C1 segment of cervical spinal cord (tissue), 14 donors: ENCODE data around the gene PSMD1.
A peak's percentile ranks its signal among the peaks of the same experiment; 100 is the strongest.

ENCODE experiments used
- DNase-seq, 14 donors: peaks; one replicate each; lab custom pipeline; 2025; lab: John Stamatoyannopoulos, UW

Gene PSMD1

DNA sequence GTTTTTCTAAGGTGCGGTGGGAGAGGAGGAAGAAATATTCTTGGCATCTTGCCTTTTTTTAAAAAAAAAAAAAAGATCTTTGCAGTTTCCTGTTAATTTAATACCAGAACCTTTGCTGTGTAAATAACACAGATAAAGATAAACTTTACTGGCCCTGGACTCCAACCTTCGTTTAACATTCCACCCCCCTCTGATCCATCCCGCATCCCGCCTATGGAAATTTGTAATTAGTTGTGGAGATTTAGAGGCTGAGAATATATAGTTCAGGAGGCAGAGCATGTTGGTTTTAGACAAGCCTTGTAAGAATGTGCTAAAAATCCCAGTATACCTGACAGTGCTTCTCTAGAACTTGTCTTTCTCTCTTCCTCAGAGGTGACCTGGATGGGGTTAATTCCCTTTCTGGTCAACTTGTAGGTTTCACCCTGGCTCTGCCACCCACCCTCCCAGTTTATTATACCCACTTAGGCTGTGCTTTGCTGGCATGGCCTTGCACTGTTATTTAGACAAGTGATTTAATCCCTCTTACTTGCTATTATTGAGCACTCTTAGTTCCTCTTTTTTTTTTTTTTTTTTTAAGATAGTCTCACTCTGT is 22.3 kb upstream of the PSMD1 start:
- DNase-seq: no peak

DNA sequence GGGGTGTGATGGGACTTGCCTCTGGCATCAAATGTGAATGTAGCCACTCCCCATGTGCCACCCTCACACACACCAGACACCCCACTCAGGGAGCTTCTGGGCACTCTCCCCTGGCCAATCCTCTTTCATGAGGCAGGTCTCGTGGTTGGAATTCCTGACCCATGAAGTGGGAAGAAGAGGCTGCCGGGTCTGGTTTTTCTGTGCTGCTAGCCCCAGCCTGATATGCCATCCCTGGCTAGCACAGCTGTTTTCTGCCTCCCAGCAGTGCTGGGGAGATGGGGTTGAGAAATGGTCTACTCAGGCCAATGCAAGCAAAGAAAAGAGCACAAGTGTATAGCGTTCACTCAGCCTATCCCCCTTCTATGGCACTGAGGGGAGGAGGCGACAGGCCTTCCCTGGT is 20.5 kb upstream of the PSMD1 start:
- no peak for DNase-seq

DNA sequence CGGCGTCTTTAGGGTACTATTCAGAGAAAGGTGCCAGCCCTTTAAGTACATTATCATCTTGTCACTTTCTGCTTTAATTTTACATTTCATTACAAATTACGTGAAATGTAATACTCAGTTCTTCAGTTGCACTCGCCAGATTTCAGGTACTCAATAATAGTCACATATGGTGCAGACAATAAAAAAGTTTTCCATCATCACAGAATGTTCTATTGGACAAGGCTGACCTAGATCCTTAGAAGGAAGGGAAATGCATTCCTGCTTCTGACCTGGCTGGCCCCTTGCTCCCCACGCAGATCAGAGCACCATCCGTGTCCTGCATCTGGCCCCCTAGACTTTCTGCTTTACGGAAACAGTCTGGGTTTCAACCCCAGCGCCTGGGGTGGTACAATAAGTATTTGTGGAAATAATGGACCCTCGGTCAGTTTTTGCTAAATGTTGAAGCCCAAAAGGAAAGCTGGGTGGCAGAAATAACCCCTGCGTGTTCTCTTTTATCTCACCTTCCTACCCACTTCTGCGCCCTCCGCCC is 20.0 kb upstream of the PSMD1 start:
- DNase-seq: no peak

DNA sequence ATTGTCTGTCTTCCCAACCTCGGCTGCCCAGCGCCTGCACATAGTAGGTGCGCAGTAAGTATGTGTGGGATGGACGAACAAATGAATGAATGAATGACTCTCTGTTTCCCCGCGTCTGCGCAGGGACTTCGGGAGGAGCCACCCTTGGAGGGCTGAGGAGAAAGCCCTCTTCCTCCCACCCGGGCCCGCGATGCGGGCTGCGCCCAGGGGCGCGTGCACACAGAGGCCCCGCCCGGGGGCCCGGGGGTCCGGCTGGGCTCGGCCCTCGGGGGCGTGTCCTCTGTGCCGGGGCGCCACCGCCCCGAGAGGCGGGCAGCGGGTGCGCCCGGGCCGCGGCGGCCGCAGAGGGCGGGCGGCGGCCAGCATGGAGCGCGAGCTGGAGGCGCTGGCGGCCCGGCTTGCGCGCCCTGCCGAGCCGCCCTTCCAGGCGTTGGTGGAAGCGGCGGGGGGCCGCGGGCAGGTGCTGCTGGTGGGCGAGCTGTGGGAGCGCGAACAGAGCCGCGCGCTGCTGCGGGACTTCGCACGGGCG is 19.4 kb upstream of the PSMD1 start, which contains the start of gene C2orf72:
Gene C2orf72 (plus strand): TSS at position 322 of the 529 bp plus-strand sequence. CDS start 43 bp downstream, at position 365.
- peak in 3 of 14 donors; percentile 18 to 62 (median 36) for DNase-seq

DNA sequence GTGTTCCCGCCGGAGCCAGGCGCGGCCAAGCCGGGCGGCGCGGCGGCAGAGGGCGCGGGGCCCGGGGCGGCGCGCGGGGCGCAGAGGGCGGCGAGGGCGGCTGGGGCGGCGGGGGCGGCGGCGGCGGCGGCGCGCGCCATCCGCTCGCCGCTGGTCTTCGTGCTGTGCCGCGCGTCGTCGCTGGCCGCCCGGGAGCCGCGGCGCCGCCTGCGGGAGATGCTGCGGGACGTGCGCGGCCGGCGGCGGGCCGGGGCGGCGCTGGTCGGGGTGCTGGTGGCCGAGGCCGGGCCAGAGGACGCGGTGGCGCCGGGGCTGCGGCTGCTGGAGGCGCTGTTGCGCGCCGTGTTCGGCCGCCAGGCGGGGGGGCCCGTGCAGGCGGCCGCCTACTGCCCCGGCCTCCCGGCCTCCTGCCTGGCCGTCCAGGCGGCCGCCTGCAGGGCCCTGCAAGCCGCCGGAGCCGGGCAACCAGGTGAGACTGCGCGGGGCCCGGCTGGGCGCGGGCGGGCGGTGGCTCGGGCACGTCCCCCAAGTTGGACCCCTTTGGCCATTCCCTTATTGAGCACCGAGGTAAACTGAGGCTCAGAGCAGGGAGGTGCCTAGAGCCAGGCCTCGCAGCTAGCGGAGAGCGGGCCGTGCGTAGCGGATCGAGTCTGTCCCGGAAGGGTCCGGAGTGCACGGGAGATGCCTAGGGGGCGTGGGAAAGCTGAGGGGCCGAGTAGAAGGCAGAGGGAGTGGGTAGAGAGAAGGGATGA is 18.8 kb upstream of the PSMD1 start:
- DNase-seq: peak in 7 of 14 donors; percentile 19 to 75 (median 51)

DNA sequence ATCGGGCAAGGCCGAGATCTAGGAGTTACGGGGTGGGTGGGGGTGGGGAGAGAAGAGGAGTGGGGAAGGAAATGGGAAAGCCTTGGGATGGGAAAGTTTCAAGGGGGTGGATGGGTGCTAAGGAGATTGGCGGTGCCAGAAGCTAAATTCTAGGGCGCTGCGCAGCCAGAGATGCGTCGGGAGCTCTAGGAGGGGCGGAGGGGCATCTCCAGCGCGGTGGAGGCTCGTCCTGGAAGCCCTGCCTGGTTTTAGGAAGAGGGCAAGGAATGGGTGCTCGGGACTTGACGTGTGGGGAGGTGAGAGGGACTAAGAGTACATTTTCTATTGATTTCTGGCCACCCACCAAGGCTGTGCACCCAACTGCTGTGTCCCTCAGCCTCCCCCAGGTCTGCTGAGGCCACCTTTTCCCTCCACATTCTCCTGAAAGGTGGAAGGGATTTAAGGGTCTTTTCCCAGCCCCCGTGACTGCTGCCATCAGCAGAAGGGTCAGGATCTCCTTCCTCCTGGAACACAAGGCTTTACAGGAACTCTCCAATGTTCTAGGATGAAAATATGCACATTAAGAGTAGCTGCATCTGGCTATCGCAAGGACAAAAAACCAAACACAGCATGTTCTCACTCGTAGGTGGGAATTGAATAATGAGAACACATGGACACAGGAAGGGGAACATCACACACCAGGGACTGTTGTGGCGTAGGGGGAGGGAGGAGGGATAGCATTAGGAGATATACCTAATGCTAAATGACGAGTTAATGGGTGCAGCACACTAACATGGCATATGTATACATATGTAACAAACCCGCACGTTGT is 18.0 kb upstream of the PSMD1 start:
- peak in 2 of 14 donors; percentile 44 to 51 for DNase-seq

DNA sequence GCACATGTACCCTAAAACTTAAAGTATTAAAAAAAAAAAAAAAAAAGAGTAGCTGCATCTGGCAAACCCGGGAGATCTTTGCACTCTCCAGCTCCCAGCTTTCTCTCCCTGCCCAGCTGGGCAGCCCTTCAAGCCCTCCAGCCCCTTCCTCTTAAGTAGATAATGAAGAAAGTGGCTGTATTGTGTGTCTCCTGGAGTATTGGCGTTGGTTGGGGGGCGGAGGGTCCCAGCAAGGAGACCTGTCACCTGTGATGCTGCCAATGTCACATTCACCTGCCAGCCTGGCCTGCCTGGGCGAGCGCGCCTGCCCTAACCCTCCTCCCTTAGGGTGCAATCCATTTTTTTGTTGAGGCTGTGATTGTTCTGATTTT is 17.4 kb upstream of the PSMD1 start:
- DNase-seq: no peak

DNA sequence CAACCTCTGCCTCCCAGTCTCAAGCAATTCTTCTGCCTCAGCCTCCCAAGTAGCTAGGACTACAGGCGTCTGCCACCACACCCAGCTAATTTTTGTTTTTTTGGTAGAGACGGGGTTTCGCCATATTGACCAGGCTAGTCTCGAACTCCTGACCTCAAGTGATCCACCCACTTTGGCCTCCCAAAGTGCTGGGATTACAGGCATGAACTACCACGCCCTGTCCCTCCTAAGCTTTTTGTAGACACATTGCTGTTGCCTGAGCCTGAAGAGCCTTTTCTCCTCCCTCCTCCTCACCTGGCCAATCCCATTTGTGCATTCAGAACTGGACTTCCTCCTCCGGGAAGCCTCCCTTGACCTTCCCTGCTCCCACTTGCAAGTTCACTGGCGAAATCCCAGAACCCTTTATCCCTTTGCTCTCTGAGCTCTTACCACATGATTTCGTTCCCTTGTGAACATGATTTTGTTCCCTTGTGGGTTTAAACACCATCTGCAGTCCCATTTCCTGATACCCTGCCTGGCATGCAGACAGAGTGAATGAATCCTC is 16.8 kb upstream of the PSMD1 start:
- DNase-seq: no peak

DNA sequence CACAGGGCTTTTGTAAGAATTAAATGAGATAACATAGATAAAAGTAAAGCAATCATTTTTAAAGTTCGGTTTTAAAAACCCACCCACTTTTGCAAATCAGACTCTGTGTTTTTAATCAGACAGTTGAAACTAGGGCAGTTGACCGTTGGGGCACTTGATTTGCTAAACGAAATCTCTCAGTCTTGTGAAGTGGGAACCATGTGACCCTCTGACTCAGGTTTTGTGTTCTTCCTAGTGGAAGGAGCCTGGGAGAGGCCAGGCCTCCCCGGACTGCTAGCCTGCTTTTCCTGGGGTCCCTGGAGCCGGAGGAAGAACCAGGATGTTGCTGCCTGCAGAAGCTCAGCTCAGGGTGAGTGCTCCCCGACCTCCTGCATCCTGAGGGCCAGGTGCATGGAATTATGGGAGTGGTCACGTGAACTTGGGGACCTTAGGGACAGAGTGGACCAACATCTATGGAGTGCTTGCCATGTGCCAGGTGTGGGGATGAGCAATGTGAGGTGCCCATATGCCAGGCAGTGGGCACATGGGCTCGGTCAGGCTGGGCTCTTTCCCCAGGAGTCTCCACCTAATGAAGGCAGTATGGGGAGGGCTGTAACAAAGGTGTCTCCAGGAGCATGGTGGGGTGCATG is 15.5 kb upstream of the PSMD1 start:
- no peak for DNase-seq

DNA sequence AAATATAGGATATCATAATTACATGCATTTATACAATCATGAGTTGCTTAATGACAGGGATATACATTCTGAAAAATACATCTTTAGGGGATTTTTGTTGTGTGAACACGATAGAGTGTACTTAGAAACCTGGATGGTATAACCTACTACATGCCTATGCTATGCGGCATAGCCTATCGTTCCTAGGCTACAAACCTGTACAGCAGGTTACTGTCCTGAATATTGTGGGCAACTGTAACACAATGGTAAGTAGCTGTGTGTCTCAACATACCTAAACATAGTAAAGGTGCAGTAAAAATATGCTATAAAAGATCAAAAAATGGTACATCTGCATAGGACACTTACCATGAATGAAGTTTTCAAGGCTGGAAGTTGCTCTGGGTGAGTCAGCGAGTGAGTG is 12.9 kb upstream of the PSMD1 start:
- no peak for DNase-seq

DNA sequence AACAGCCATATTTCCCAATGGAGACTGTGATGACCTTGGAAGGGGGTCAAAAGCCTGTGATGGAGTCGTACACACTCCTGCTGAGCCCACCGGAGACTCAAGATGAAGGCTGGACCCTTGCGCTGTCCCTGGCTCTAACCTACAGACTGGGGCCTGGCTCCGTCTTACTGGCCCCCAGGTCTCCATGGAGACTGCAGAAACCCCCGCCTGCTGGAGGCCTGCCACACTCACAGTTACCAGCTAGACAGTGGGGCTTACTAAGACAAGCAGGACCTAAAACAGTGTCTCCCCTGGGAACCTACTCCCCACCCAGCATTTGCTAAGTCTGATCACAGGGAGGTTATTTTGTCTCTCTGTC is 9.8 kb upstream of the PSMD1 start:
- no peak for DNase-seq

DNA sequence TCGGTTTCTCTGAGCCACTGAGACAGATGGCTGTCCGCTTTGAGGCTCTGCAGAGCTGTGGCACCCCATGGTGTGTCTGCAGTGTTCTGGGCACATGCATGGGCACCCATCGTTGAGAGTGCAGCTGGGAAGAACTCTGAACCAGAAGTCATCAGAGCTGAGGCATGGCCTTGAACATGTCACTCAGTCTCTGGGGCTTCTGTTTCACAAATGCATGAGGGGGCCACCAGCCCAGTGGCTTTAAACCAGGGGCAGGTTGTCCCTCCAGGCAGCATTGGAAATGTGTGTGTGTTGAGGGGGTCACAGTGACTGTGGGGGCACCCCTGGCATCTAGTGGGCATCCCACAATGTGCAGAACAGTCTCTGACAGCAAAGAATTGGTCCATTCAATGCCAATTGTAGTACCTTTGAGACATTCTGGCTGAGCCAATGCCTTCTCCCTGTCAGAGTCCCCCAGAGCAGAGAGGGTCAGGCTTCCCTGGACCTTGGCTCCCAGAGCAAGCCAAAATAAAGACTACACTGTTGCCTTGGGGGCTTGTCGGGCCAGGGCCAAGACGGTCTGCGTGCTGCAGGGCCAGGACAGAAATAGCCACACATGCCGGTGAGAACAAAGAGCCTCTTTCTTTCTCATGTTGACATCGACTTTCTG is 9.3 kb upstream of the PSMD1 start:
- DNase-seq: peak in 11 of 14 donors; percentile 15 to 81 (median 69)

DNA sequence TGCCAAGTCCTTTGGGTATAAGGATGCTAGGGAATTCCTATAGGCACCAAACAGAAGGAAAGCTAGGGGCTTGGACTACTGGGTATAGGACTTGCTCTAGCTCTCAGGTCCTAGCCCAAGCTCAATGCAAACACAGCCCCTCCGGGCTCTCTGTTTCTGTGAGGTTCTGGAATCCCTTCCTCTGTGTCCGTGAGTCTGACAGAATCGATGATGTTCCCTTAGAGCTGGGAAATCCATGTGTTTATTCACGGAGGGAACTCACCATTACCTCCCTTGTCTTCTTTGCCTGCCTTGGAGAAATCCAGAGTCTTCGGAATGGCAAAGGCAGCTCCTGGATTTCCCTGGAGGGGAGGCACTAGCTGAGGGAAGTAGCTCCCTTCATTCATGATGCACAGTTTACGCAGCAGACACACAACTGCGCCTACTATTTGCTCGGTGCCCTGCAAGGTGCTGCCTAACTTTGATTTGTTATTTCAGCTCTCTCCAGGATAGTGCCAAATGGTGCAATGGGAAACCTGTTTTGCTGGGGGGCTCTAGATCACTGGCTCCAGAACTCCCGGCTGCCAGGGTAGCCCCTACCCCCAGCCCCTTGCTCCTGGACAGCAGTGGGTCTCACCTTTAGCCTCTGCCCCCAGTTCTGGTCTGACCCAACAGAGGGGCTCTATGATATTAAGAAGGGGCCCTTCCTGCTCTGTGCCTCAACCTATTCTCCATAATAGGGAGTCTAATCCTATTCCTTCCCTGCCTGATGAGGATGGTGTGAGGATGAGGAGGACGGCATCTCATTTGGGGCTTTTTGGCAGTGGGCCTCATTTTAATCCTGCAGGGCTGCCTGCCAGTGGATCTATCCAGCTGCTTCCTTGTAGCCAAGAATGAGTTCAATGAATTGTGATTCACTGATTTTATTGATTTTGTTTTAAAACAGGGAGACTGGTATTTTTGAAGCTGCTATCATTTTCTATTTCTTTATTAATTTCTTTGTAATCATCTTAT is 8.4 kb upstream of the PSMD1 start:
- DNase-seq: peak in 3 of 14 donors; percentile 51 to 58 (median 54)

DNA sequence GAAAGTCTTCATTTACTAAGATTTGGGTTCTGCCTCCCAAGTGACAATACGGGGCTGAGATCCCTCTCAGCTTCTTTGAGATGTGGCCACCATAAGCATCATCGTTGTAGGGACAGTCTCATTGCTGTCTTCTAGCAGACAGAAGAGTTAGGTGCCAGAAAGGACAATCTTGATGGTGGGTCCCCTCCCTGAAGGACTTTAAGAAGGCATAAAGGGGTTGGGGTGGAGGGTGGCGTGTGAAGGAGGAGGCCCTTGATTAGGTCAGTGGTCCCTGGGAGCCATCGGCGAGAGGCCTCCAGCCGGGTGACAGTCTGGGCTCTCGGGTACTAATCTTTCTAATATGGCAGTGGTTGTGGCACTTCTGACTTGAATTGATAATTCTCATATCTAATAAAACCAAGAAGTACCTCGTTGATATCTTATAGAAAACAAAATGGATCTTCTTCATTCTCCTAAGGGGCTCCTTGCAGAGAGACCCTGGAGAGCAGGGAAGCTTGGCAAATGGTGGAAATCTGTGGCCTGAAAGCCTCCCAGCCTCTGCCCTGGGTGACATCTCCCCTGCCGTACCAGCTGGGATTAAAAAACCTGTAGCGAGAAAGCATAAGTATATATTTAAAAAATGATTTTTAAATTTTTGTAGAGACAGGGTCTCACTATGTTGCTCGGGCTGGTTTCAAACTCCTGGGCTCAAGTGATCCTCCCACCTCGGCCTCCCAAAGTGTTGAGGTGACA is 7.2 kb upstream of the PSMD1 start:
- no peak for DNase-seq

DNA sequence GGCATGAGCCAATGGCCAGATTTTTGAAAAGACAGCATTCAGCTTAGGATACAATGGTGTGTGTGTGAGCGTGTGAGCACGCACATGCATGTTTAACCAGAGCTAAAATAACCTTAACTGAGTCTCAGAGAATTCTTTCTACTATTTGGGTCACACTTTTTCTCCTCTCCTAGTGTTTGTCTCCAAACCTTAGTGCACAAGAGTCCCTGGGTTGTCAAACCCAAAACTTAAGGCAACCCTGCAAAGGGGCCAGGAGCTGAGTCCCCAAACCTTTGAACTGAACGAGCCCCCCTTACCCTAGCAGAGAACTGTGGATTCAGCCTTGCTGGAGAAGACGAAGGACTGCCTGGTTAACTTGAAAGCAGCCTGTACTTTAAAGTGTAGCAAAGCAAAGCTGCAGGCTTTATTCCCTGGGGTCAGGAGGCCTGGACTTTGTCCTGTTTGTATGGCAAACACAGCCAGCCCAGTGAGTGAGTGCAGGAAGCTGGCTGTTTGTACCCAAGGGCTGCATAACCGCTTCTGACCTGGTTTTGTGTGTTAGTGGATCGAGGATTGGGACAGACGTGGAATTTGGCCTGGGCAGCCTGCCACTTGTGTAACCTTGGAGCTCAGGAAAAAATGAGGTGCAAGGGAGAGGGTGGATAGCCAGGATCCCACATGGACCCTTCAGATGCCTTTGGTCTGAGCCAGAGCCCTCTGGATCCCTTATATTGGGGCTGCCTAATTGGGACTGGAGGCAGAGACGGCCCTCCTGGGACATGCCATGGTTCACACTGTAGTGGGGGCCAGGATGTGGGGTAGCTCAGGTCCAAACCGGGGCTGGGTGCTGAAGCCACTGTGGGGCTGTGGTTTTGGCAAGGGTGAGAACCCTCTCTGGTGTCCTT is 6.4 kb upstream of the PSMD1 start:
- peak in 5 of 14 donors; percentile 14 to 61 (median 55) for DNase-seq

DNA sequence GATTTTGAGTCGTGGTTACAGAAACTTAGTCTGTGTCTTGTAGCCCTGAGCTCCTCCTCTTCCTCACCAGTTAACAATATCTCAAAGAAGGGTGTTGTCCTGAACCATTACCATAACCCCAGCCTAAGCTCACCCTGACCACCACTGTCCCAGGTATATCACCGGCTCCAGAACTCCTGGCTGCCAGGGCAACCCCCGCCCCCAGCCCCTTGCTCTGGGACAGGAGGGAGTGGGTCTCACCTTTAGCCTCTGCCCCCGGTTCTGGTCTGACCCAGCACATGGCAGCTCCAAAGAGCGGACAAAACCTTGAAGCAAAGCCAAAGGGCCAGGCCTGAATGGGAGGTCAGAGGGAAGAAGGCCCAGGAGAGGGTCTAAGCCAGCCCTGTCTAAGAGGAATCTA is 5.6 kb upstream of the PSMD1 start:
- DNase-seq: no peak
